Islet of Langerhans (tissue), 1 donor: ENCODE results near the gene AP2A1.
"Not testable (repeated sequence)": the region's sequence is repeated elsewhere in the genome, so short reads cannot be mapped to it uniquely, and the experiment has no call there.

ENCODE experiments used
- FAIRE-seq: peaks from one replicate; lab custom pipeline; 2011; peaks lifted over from hg19 to GRCh38; lab: Jason Lieb, UNC

AP2A1 gene

DNA sequence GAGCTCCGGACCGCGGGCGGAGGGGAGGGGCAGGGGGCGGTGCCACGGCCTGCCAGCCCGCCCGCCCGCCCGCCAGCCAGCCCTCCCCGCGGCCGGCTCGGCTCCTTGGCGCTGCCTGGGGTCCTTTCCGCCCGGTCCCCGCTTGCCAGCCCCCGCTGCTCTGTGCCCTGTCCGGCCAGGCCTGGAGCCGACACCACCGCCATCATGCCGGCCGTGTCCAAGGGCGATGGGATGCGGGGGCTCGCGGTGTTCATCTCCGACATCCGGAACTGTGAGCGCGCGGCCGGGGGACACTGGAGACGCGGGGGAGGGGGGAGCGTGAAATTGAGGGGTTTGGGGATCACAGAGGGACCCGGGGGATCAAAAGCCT, at the start of gene AP2A1:
Gene AP2A1 (plus strand): TSS at position 72 of the 370 bp plus-strand sequence. CDS start 133 bp downstream, at position 205.
- FAIRE-seq = no peak

- FAIRE-seq = no peak
Measured at GRCh38 chr19:49718511-49718910, 48.3 kb upstream of the AP2A1 start.

DNA sequence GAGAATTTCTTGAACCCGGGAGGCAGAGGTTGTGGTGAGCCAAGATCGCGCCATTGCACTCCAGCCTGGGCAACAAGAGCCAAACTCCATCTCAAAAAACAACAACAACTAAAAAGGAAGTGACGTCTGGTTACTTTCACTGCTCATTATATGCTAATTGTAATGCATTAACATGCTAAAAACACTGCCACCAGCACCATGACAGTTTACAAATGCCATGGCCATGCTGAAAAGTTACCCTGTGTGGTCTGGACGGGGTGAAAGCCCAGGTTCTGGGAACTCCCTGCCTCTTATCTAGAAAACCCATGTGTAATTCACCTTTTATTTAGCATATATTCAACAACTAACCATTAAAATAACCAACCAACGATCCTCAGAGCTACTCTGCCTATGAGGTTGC, 47.8 kb upstream of the AP2A1 start:
- no peak for FAIRE-seq

- FAIRE-seq = not testable (repeated sequence)
Measured at GRCh38 chr19:49719420-49719819, 47.4 kb upstream of the AP2A1 start.

GRCh38 chr19:49727217-49728030, 39.4 kb upstream of the AP2A1 start:
- no peak for FAIRE-seq

DNA sequence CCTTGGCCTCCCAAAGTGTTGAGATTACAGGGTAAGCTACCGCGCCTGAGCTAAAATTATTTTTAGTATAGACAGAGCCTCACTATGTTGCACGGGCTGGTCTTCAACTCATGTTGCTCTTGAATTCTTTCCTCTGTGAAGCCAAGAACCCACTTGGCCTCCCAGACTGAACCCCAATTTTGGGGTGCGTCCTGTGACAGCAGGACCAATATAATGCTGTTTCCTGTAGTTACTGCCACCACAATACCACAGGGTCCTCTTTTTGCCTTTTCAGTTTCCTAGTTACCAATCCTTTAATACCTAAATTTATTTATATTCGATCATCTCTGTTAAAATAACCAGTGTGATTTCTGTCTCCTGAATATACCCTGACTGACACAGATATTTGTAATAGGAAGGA, 36.6 kb upstream of the AP2A1 start:
- no peak for FAIRE-seq

- no peak for FAIRE-seq
Measured at GRCh38 chr19:49738268-49738667, 28.5 kb upstream of the AP2A1 start.

- no peak for FAIRE-seq
Measured at GRCh38 chr19:49739098-49739497, 27.7 kb upstream of the AP2A1 start.

DNA sequence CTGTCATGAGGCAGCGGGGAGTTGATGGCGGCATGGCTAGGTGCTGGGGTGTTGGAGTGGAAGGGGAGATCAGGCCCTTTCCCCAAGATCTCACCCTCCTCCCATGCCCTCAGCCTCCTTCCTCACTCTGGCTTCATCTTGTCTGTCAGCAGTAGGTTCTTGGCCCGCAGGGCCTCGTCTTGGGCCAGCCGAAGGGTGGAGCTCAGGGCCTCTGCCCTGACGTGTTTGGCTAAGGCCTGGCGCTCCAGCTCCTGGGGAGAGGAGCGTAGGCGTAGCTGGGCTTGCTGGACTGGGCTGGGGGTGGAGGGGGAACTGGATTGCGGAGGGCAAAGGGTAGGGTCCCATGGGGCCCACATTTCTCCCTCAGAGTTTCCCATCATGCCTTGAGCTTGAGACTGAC, 26.9 kb upstream of the AP2A1 start:
- FAIRE-seq = no peak

- no peak for FAIRE-seq
Measured at GRCh38 chr19:49741210-49741844, 25.5 kb upstream of the AP2A1 start.

DNA sequence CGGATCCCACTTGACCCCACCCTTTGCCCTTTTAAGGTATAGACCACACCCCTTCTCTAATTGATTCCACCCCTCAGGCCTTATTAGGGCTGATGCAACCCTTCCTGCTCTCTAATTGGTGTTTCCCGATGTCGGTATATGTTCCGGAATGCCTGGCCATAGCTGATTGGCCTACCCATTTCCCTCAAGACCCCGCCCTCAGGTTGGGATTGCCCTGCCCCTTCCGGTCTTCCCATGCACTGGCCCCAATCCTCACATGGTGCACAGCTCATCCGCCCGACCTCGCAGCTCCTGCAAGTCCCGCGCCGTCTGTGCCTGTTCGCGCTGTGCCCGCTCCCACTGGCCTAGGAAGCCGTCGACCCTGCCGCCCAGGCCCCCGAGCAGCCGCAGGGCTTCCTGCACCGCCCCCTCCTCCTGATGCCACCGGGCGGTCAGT, 21.8 kb upstream of the AP2A1 start:
- FAIRE-seq = no peak

- no peak for FAIRE-seq
Measured at GRCh38 chr19:49746206-49746958, 20.4 kb upstream of the AP2A1 start.

DNA sequence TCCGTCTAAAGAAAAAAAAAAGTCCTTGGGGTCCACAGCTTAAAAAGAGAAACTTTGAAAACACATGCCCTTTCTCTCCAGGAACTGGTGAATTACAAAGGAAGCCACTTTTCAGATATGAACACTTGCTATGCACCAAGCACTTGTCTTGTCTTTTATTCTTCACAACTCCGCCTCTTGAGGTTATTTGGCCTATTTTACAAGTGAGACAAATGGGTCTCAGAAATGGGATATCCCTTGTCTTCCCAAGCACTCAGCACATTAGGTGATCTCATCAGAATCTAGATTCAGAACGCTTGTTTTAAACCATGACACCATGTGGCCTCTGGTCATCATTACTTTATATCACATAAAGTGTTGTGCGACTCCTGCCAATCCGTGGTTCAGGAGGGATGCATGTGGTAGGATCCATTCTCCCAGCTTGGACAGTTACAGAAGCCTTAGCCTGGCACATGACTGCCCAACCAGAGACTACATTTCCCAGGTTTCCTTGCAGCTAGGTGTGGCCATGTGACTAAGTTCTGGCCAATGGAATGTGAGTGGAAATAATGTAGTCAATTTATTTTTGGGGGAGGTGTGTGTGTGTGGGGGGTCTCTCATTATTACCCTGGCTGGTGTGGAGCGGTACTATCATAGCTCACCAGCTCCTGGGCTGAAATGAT, 17.6 kb upstream of the AP2A1 start:
- FAIRE-seq = no peak

GRCh38 chr19:49749771-49750170, 17.0 kb upstream of the AP2A1 start:
- FAIRE-seq = no peak

DNA sequence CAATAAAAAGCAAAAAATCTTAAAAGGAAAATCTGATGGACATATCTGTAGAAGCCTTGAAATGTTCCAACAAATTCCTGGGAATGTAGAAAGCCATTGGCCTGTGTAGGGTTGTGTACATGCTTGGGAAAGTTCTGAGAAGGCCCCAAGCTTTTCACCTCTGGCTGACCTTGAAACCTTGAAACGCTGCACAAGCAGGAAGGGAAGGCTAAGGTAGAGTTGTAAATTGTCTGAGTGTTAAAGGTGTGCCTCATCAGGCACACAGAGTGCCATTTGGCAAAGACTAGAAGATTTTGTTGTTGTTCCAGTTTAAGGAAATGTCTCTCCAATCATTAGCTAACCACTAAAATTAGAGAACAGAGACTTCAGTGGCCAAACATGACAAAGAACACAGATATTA, 14.1 kb upstream of the AP2A1 start:
- no peak for FAIRE-seq

DNA sequence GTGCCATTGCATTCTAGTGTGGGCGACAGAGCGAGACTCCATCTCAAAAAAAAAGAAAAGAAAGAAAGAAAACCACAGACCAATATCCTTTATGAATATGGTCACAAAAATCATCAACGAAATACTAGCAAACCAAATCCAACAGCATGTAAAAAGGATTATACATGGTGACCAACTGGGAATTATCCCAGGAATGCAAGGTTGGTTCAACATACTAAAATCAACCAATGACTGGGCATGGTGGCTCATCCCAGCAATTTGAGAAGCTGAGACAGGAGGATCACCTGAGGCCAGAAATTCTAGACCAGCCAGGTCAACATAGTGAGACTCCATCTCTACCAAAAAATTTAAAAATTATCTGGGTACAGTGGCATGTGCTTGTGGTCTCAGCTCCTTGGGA, 10.8 kb upstream of the AP2A1 start:
- FAIRE-seq = no peak

GRCh38 chr19:49758292-49758691, 8.5 kb upstream of the AP2A1 start:
- FAIRE-seq = no peak

DNA sequence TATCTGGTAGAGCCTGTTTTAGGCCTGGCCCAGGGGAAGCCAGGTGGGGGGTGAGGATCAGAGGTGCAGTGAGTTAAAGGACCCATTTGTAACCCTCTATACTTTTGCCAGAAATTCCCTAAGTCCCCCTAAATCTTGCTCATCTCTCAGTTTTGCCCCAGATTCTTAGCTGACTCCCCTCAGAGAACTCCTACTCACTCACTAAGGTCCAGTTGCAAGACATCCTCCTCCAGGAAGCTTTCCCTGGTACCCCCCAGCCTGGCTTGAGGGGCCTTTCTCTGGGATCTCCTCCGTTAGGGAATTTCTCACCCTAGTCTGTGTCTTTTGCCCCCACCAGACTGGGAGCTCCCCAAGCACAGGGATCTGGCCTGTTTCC, 5.6 kb upstream of the AP2A1 start:
- no peak for FAIRE-seq

DNA sequence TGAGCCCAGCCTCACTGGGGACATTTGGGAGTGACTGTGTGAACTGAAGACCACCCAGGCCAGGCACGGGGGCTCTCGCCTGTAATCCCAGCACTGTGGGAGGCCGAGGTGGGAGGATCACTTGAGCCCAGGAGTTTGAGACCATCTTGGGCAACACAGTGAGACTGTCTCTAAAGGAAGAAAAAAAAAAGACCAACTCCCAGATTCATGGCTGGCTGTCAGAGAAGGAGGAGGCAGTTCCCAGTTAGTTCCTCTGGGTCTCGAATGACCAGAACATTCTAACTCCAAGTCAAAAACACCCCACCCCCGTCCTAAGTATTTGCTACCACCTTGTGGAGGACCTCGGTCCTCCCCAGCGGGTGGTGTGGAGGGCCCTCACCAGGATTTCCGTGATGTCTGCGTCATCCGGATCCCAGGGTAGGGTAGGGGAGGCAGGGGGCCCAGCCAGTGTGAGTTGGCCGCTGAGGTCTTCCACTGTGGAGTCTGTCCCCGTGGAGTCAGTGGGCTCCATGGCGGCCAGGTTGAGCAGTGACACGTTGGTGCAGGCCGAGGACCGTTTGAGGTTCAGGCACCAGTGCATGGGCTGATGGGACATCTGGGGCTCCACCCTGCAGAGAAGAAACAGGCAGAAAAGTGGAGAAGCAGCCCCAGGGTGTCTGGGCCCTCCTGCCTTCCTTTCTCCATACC, 5.0 kb upstream of the AP2A1 start:
- no peak for FAIRE-seq

DNA sequence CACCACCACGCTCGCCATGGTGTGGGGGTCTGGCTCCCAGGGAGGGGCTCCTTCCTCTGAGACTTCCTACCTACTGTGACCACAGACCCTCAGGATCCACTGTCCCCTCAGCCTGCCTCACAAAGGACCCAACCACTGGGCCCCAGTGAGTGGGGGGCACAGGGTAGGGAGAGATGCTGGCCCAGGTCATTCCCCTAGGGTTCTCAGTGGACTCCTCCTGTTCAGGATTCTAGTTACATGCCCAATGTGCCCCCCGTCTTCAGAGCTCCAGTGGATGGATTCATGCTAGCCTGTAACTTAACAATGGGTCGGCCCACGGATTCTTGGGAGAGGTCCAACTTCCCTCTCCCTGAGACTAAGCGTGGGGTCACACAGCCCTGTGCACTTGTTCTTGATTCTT, 3.6 kb upstream of the AP2A1 start, which contains the start of gene TSKS:
Gene TSKS (minus strand): TSS at position 77 of the 400 bp plus-strand sequence. CDS start 59 bp downstream, at position 18.
- FAIRE-seq = no peak

DNA sequence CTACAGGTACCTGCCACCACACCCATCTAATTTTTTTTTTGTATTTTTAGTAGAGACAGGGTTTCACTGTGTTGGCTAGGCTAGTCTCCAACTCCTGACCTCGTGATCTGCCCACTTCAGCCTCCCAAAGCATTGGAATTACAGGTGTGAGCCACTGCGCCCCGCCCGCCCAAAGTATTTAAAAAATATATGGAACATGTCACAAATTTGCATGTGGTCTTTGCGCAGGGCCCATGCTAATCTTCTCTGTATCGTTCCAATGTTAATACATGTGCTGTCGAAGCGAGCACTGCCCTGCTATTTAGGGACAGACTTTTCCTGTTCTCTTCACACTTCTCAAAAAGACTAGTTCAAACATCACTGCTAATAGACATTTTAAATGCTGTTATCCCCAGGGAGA, 2.5 kb upstream of the AP2A1 start:
- FAIRE-seq = no peak
